Lung (tissue), 12 donors: ENCODE results near the gene NUCB1. TPM values are rescaled to one million over a fixed set of nuclear protein-coding genes. Genes with fewer than 3 reads are reported as not detected.
"Not testable (repeated sequence)": the region's sequence is repeated elsewhere in the genome, so short reads cannot be mapped to it uniquely, and the experiment has no call there.

Source experiments
- ATAC-seq: fragments of 200-7000 bp; cut with Tn5 transposase; one replicate; pipeline ENCODE4 v1.9.1; 2020; ENCODE audit warnings: moderate number of reproducible peaks; ENCODE audit not compliant: insufficient read depth, low FRiP score
- DNase-seq, 3 donors: peaks; one replicate each; pipeline ENCODE4 v3.0.0-alpha.2; 2013 to 2017
- H3K27ac ChIP-seq, 2 donors: one replicate each; pipeline ENCODE4 v1.5.1; 2013; ENCODE audit warnings: mild to moderate bottlenecking in 2 of 2, moderate library complexity in 2 of 2, control low read depth in 1 of 2, inconsistent platforms in 1 of 2, low read depth in 1 of 2, low read length in 1 of 2
- H3K27me3 ChIP-seq, 3 donors: one replicate each; pipeline ENCODE4 v1.5.1; 2013; ENCODE audit warnings: low read length in 2 of 3; ENCODE audit not compliant: control insufficient read depth in 3 of 3, insufficient read depth in 3 of 3
- H3K36me3 ChIP-seq, 4 donors: one replicate each; pipeline ENCODE4 v1.5.1; 2013; ENCODE audit warnings: low read length in 4 of 4, mild to moderate bottlenecking in 1 of 4, moderate library complexity in 1 of 4; ENCODE audit not compliant: control insufficient read depth in 4 of 4, insufficient read depth in 4 of 4
- H3K4me1 ChIP-seq, 5 donors: one replicate each; pipeline ENCODE4 v1.5.1; 2013; ENCODE audit warnings: low read length in 5 of 5, mild to moderate bottlenecking in 2 of 5, moderate library complexity in 1 of 5; ENCODE audit not compliant: control insufficient read depth in 5 of 5, insufficient read depth in 5 of 5
- H3K4me3 ChIP-seq: one replicate; pipeline ENCODE4 v1.5.1; 2013; ENCODE audit warnings: mild to moderate bottlenecking, control low read depth, moderate library complexity
- H3K9ac ChIP-seq, 2 donors: one replicate each; pipeline ENCODE4 v1.5.1; 2013; ENCODE audit warnings: low read length in 2 of 2, control low read depth in 1 of 2; ENCODE audit not compliant: insufficient read depth in 1 of 2
- H3K9me3 ChIP-seq, 4 donors: one replicate each; pipeline ENCODE4 v1.5.1; 2013; ENCODE audit warnings: low read length in 3 of 4, mild to moderate bottlenecking in 1 of 4, moderate library complexity in 1 of 4; ENCODE audit not compliant: control insufficient read depth in 4 of 4, insufficient read depth in 3 of 4
- CTCF ChIP-seq: IDR thresholded peaks from 2 replicates; pipeline ENCODE4 v1.5.1; 2012; ENCODE audit warnings: mild to moderate bottlenecking; ENCODE audit errors: control extremely low read depth, extremely low read depth
- WGBS, 2 donors: extraction: QIAGEN DNeasy Blood & Tissue Kit; methylation state at CpG; one replicate each; pipeline ENCODE4 v1.1.7; 2013; 5-methylcytosine and 5-hydroxymethylcytosine counted together
- polyA plus RNA-seq, 2 donors: library from polyadenylated mRNA; stranded (reverse); fragments of 200-250 nt; gene quantifications; one replicate each; pipeline ENCODE4 v1.2.1, GENCODE V29; 2013
- total RNA-seq, 2 donors: library from RNA; depleted of rRNA in 1 of 2; stranded (reverse); fragments of >200 nt in 1 of 2; gene quantifications; one replicate each; pipeline ENCODE4 v1.2.1, GENCODE V29; 2014 to 2021
- donor health status: control.
- donor health status: control.
- donor health status: Bipolar disorder and iron deficiency.
- donor health status: healthy.
- donor health status: DM: yes; HTN: yes; CAD: no.

Gene NUCB1
- total and polyA plus RNA-seq, 4 donors = 214 to 367 (median 354) TPM

GRCh38 chr19:48906324-48906723 lies 6.2 kb downstream of the NUCB1 start:
- no peak overlapping the region for H3K4me3 ChIP-seq
- no peak overlapping the region for H3K9ac ChIP-seq
- DNase-seq (no peak), ATAC-seq (no peak)
- no peaks in the 10 kb centered on the region for H3K27me3 ChIP-seq
- 96 to 97% methylated on average over 10 of the region's 10 CpGs for WGBS, 2 donors
- no peaks in the 10 kb centered on the region for H3K9me3 ChIP-seq
- H3K36me3 ChIP-seq = peaks cover 9 to 49% (median 29%) of the 10 kb centered on the region in 4 donors
- H3K27ac ChIP-seq = no peak overlapping the region
- no peak for TF ChIP-seq CTCF
- peaks cover 0 to 17% (median 0%) of the 10 kb centered on the region in 5 donors for H3K4me1 ChIP-seq

GRCh38 chr19:48907671-48908070 lies 7.6 kb downstream of the NUCB1 start:
- no peak for TF ChIP-seq CTCF
- ATAC-seq = peak; percentile 59
- no peaks in the 10 kb centered on the region for H3K27me3 ChIP-seq
- peaks cover 9 to 50% (median 34%) of the 10 kb centered on the region in 4 donors for H3K36me3 ChIP-seq
- WGBS, 2 donors = 70 to 79% methylated on average over 14 of the region's 14 CpGs
- peak overlapping the region in 1 of 2 donors; percentile 75 for H3K27ac ChIP-seq
- peaks cover 0 to 10% (median 0%) of the 10 kb centered on the region in 5 donors for H3K4me1 ChIP-seq
- H3K9me3 ChIP-seq = no peaks in the 10 kb centered on the region
- DNase-seq = no peak
- H3K4me3 ChIP-seq = no peak overlapping the region
- no peak overlapping the region for H3K9ac ChIP-seq

- 94 to 97% methylated on average over 11 of the region's 11 CpGs for WGBS, 2 donors
- DNase-seq = not testable (repeated sequence)
- H3K27ac ChIP-seq = peak overlapping the region in 1 of 2 donors; percentile 61
These were observed 9.4 kb downstream of the NUCB1 start for GRCh38 chr19:48909424-48910077.

GRCh38 chr19:48910803-48911202 lies 10.7 kb downstream of the NUCB1 start:
- no peaks in the 10 kb centered on the region for H3K9me3 ChIP-seq
- no peak for ATAC-seq
- no peaks in the 10 kb centered on the region for H3K27me3 ChIP-seq
- no peak overlapping the region for H3K4me3 ChIP-seq
- 96% methylated on average over 2 of the region's 2 CpGs for WGBS, 2 donors
- no peak for DNase-seq
- H3K4me1 ChIP-seq = peaks cover 0 to 3% (median 0%) of the 10 kb centered on the region in 5 donors
- no peak overlapping the region for H3K9ac ChIP-seq
- no peak overlapping the region for H3K27ac ChIP-seq
- H3K36me3 ChIP-seq = peaks cover 0 to 58% (median 36%) of the 10 kb centered on the region in 4 donors
- TF ChIP-seq CTCF = no peak

More at GRCh38 chr19:48909424-48910077, 9.4 kb downstream of the NUCB1 start:
- peaks cover 9 to 61% (median 43%) of the 10 kb centered on the region in 4 donors for H3K36me3 ChIP-seq
- ATAC-seq, H3K4me1 ChIP-seq, H3K27me3 ChIP-seq, H3K9me3 ChIP-seq, H3K9ac ChIP-seq, H3K4me3 ChIP-seq: not testable (repeated sequence)
